Liver (tissue), 9 donors: ENCODE results near the gene KIAA0586. TPM values are rescaled to one million over a fixed set of nuclear protein-coding genes. Genes with fewer than 3 reads are reported as not detected.

Experiments
- DNase-seq: peaks from one replicate; pipeline ENCODE4 v3.0.0-alpha.2; 2017; ENCODE audit warnings: low spot score
- H3K27ac ChIP-seq, 2 donors: one replicate each; pipeline ENCODE4 v1.7.0; 2013; ENCODE audit warnings: inconsistent platforms in 2 of 2, low read length in 2 of 2, control low read depth in 1 of 2, low read depth in 1 of 2, mild to moderate bottlenecking in 1 of 2
- H3K27me3 ChIP-seq, 4 donors: one replicate each; pipeline versions ENCODE4 v1.6.1 to v1.7.0; 2013; ENCODE audit warnings: low read length in 3 of 4, inconsistent platforms in 1 of 4, mild to moderate bottlenecking in 1 of 4, moderate library complexity in 1 of 4; ENCODE audit not compliant: control insufficient read depth in 4 of 4, insufficient read depth in 4 of 4
- H3K36me3 ChIP-seq, 4 donors: one replicate each; pipeline versions ENCODE4 v1.6.1 to v1.7.0; 2013; ENCODE audit warnings: low read length in 3 of 4, mild to moderate bottlenecking in 3 of 4, low read depth in 1 of 4, moderate library complexity in 1 of 4; ENCODE audit not compliant: control insufficient read depth in 4 of 4, insufficient read depth in 3 of 4
- H3K4me1 ChIP-seq, 4 donors: one replicate each; pipeline versions ENCODE4 v1.6.1 to v1.7.0; 2013; ENCODE audit warnings: low read length in 3 of 4, mild to moderate bottlenecking in 3 of 4, moderate library complexity in 1 of 4; ENCODE audit not compliant: control insufficient read depth in 4 of 4, insufficient read depth in 4 of 4
- H3K4me3 ChIP-seq, 3 donors: one replicate each; pipeline versions ENCODE4 v1.6.1 to v1.7.0; 2013; ENCODE audit warnings: low read length in 3 of 3, control low read depth in 1 of 3, low read depth in 1 of 3, mild to moderate bottlenecking in 1 of 3
- H3K9ac ChIP-seq, 2 donors: one replicate each; pipeline ENCODE4 v1.7.0; 2013; ENCODE audit warnings: low read length in 2 of 2, mild to moderate bottlenecking in 2 of 2, moderate library complexity in 2 of 2, control low read depth in 1 of 2, low read depth in 1 of 2
- H3K9me3 ChIP-seq, 4 donors: one replicate each; pipeline versions ENCODE4 v1.6.1 to v1.7.0; 2013; ENCODE audit warnings: low read length in 3 of 4; ENCODE audit not compliant: control insufficient read depth in 4 of 4
- ATF3 ChIP-seq: IDR thresholded peaks from 2 replicates; pipeline ENCODE4 v1.6.1; 2016; ENCODE audit warnings: antibody characterized with exemption
- CTCF ChIP-seq: fragments of 150-350 bp; IDR thresholded peaks from 2 replicates; pipeline ENCODE4 v1.5.1; 2017; ENCODE audit warnings: improper control_type of control experiment, low read depth, low read length; ENCODE audit not compliant: missing input control
- EGR1 ChIP-seq, 2 donors: IDR thresholded peaks; 2 replicates each; pipeline ENCODE4 v1.6.1; 2016 to 2018; ENCODE audit warnings: antibody characterized with exemption in 2 of 2, low read depth in 2 of 2
- FOXA1 ChIP-seq: IDR thresholded peaks from 2 replicates; pipeline ENCODE4 v1.6.1; 2016; ENCODE audit warnings: antibody characterized with exemption
- FOXA2 ChIP-seq: IDR thresholded peaks from 2 replicates; pipeline ENCODE4 v1.6.1; 2016; ENCODE audit warnings: antibody characterized with exemption
- GABPA ChIP-seq, 2 donors: IDR thresholded peaks in 1 of 2; conservative IDR thresholded peaks in 1 of 2; 2 replicates each; pipeline ENCODE4 v1.6.1; 2016; ENCODE audit warnings: antibody characterized with exemption in 2 of 2, mild to moderate bottlenecking in 1 of 2, moderate library complexity in 1 of 2
- HNF4A ChIP-seq, 2 donors: conservative IDR thresholded peaks; 2 replicates each; pipeline ENCODE4 v1.6.1; 2016; ENCODE audit warnings: antibody characterized with exemption in 2 of 2, mild to moderate bottlenecking in 2 of 2
- HNF4G ChIP-seq: IDR thresholded peaks from 2 replicates; pipeline ENCODE4 v1.6.1; 2016; ENCODE audit warnings: antibody characterized with exemption
- JUND ChIP-seq, 2 donors: IDR thresholded peaks; 2 replicates each; pipeline ENCODE4 v1.6.1; 2016; ENCODE audit warnings: antibody characterized with exemption in 2 of 2
- MAX ChIP-seq: IDR thresholded peaks from 2 replicates; pipeline ENCODE4 v1.6.1; 2016; ENCODE audit warnings: antibody characterized with exemption
- NR2F2 ChIP-seq: IDR thresholded peaks from 2 replicates; pipeline ENCODE4 v1.6.1; 2016; ENCODE audit warnings: antibody characterized with exemption
- RAD21 ChIP-seq, 2 donors: IDR thresholded peaks; 2 replicates each; pipeline ENCODE4 v1.6.1; 2016; ENCODE audit warnings: antibody characterized with exemption in 2 of 2, mild to moderate bottlenecking in 2 of 2
- RXRA ChIP-seq, 2 donors: IDR thresholded peaks; 2 replicates each; pipeline ENCODE4 v1.6.1; 2017 to 2018; ENCODE audit warnings: antibody characterized with exemption in 2 of 2, mild to moderate bottlenecking in 1 of 2
- SP1 ChIP-seq: IDR thresholded peaks from 2 replicates; pipeline ENCODE4 v1.6.1; 2018; ENCODE audit warnings: antibody characterized with exemption, mild to moderate bottlenecking
- TAF1 ChIP-seq: conservative IDR thresholded peaks from 2 replicates; pipeline ENCODE4 v1.6.1; 2016; ENCODE audit warnings: antibody characterized with exemption, mild to moderate bottlenecking
- ZBTB33 ChIP-seq: IDR thresholded peaks from 2 replicates; pipeline ENCODE4 v1.6.1; 2016; ENCODE audit warnings: antibody characterized with exemption
- WGBS: extraction: QIAGEN DNeasy Blood & Tissue Kit; methylation state at CpG from one replicate; pipeline ENCODE4 v1.1.7; 2013; 5-methylcytosine and 5-hydroxymethylcytosine counted together
- polyA plus RNA-seq, 2 donors: library from polyadenylated mRNA; stranded (reverse) in 1 of 2; unstranded in 1 of 2; fragments of 200-250 nt in 1 of 2; fragments of >200 nt in 1 of 2; fragmentation: Nextera tagmentation in 1 of 2; extraction: Ambion mirVana in 1 of 2; gene quantifications; one replicate each; pipeline versions ENCODE4 v1.2.1 to v1.2.3, GENCODE V29; 2013 to 2015
- total RNA-seq, 2 donors: library from RNA; depleted of rRNA; stranded (reverse); fragments of >200 nt; gene quantifications; one replicate each; pipeline ENCODE4 v1.2.3, GENCODE V29; 2014
- donor health status: healthy.
- donor health status: healthy.
- donor health status: healthy.
- donor health status: healthy.
- donor health status: healthy.

Gene KIAA0586
- total and polyA plus RNA-seq, 4 donors, result 3.6 to 18.2 (median 7.8) TPM

GRCh38 chr14:58467575-58467974 lies 40.1 kb downstream of the KIAA0586 start:
- DNase-seq, result no peak
- no peak overlapping the region for H3K27ac ChIP-seq
- H3K36me3 ChIP-seq, result peaks cover 4 to 27% (median 19%) of the 10 kb centered on the region in 4 donors
- no peak overlapping the region for H3K9ac ChIP-seq
- no peaks in the 10 kb centered on the region for H3K9me3 ChIP-seq
- H3K27me3 ChIP-seq, result no peaks in the 10 kb centered on the region
- H3K4me1 ChIP-seq, result peaks cover 0 to 3% (median 0%) of the 10 kb centered on the region in 4 donors
- over 99% methylated on average over 2 of the region's 2 CpGs for WGBS
- H3K4me3 ChIP-seq, result no peak overlapping the region
- no peak for TF ChIP-seq MAX
- no peak for TF ChIP-seq GABPA (IDR thresholded peaks at IDR 0.05 in 1 of 2, conservative IDR thresholded peaks at IDR 0.05 in 1 of 2)
- no peak for TF ChIP-seq TAF1
- no peak for TF ChIP-seq CTCF
- no peak for TF ChIP-seq SP1
- TF ChIP-seq FOXA2, result no peak
- TF ChIP-seq NR2F2, result no peak
- no peak for TF ChIP-seq FOXA1
- no peak for TF ChIP-seq RXRA (IDR thresholded peaks at IDR 0.05)
- no peak for TF ChIP-seq HNF4G
- TF ChIP-seq JUND (IDR thresholded peaks at IDR 0.05), result no peak
- no peak for TF ChIP-seq ATF3
- no peak for TF ChIP-seq EGR1 (IDR thresholded peaks at IDR 0.05; ENCODE audit: low read depth in 2 of 2)
- no peak for TF ChIP-seq HNF4A (conservative IDR thresholded peaks at IDR 0.05)

- no peak overlapping the region for H3K9ac ChIP-seq
- peaks cover 0 to 3% (median 0%) of the 10 kb centered on the region in 4 donors for H3K4me1 ChIP-seq
- TF ChIP-seq JUND (IDR thresholded peaks at IDR 0.05) (no peak), SP1 (no peak), NR2F2 (no peak), EGR1 (IDR thresholded peaks at IDR 0.05; ENCODE audit: low read depth in 2 of 2) (no peak), RAD21 (IDR thresholded peaks at IDR 0.05) (no peak), ZBTB33 (no peak)
- peaks cover 2 to 21% (median 13%) of the 10 kb centered on the region in 4 donors for H3K36me3 ChIP-seq
- WGBS, result 96% methylated on average over 5 of the region's 5 CpGs
- no peak overlapping the region for H3K27ac ChIP-seq
- no peak for DNase-seq
- no peaks in the 10 kb centered on the region for H3K27me3 ChIP-seq
- H3K4me3 ChIP-seq, result no peak overlapping the region
- no peaks in the 10 kb centered on the region for H3K9me3 ChIP-seq
Observed at GRCh38 chr14:58469309-58469708, 41.8 kb downstream of the KIAA0586 start.

GRCh38 chr14:58476320-58476719 lies 48.8 kb downstream of the KIAA0586 start:
- H3K4me3 ChIP-seq, result no peak overlapping the region
- no peaks in the 10 kb centered on the region for H3K4me1 ChIP-seq
- peaks cover 2 to 13% (median 6%) of the 10 kb centered on the region in 4 donors for H3K36me3 ChIP-seq
- WGBS, result 96% methylated on average over 1 of the region's 1 CpG
- H3K27me3 ChIP-seq, result no peaks in the 10 kb centered on the region
- H3K9me3 ChIP-seq, result no peaks in the 10 kb centered on the region
- no peak overlapping the region for H3K9ac ChIP-seq
- DNase-seq, result no peak
- no peak overlapping the region for H3K27ac ChIP-seq
- TF ChIP-seq FOXA1 (no peak), CTCF (no peak), HNF4A (conservative IDR thresholded peaks at IDR 0.05) (no peak), ZBTB33 (no peak), HNF4G (no peak), NR2F2 (no peak), FOXA2 (no peak), MAX (no peak)
